Motor neuron (in vitro differentiated cells): ENCODE results near the gene ZNF583. TPM values are rescaled to one million over a fixed set of nuclear protein-coding genes. Genes with fewer than 3 reads are reported as not detected.

Experiments used
- ATAC-seq, 8 experiments: fragments of 200-7000 bp; cut with Tn5 transposase; replicated peaks in 6 of 8; 2 replicates each; pipeline ENCODE4 v1.8.0; 2021; ENCODE audit warnings: mild to moderate bottlenecking in 8 of 8, moderate library complexity in 8 of 8
- H3K27ac ChIP-seq, 2 donors: fragments of 250-450 bp; sonication (Bioruptor Pico); 2 replicates each; pipeline ENCODE4 v1.9.0; 2021; ENCODE audit warnings: antibody characterized with exemption in 2 of 2, mild to moderate bottlenecking in 2 of 2, moderate library complexity in 1 of 2
- H3K4me1 ChIP-seq, 2 donors: fragments of 250-450 bp; sonication (Bioruptor Pico); replicated peaks in 1 of 2; 2 replicates each; pipeline ENCODE4 v1.6.1; 2021; ENCODE audit warnings: antibody characterized with exemption in 2 of 2, mild to moderate bottlenecking in 2 of 2, moderate library complexity in 1 of 2
- H3K4me3 ChIP-seq, 5 donors: fragments of 250-450 bp; sonication (Bioruptor Pico); 2 replicates each; pipeline ENCODE4 v1.9.0; 2021; ENCODE audit warnings: antibody characterized with exemption in 5 of 5, mild to moderate bottlenecking in 5 of 5, moderate library complexity in 4 of 5
- WGBS, 10 experiments: fragments of 450-650 bp; shearing (Covaris generic); methylation state at CpG; one replicate each; pipeline ENCODE4 v1.0.0; 2022; 5-methylcytosine and 5-hydroxymethylcytosine counted together
- in situ Hi-C, 9 experiments: fragments of 400-800 bp; cut with MboI; loops; one replicate each; pipeline ENCODE4 v1.15.0; 2021; ENCODE audit warnings: low sequenced_read_pairs in 9 of 9, low pct_unique_long_range_greater_than_20kb in 2 of 9; ENCODE audit not compliant: unreplicated experiment in 9 of 9
- total RNA-seq, 8 experiments: library from RNA; unstranded; fragments of 300-600 nt; gene quantifications; 2 replicates each; pipeline versions ENCODE4 v1.2.3 to v1.2.4, GENCODE V29; 2022

Gene ZNF583
- 10 to 100 TPM in 1 of 8 experiments, 1 to 10 TPM in 7; 3.4 to 11.8 (median 6.6) TPM for total RNA-seq

DNA sequence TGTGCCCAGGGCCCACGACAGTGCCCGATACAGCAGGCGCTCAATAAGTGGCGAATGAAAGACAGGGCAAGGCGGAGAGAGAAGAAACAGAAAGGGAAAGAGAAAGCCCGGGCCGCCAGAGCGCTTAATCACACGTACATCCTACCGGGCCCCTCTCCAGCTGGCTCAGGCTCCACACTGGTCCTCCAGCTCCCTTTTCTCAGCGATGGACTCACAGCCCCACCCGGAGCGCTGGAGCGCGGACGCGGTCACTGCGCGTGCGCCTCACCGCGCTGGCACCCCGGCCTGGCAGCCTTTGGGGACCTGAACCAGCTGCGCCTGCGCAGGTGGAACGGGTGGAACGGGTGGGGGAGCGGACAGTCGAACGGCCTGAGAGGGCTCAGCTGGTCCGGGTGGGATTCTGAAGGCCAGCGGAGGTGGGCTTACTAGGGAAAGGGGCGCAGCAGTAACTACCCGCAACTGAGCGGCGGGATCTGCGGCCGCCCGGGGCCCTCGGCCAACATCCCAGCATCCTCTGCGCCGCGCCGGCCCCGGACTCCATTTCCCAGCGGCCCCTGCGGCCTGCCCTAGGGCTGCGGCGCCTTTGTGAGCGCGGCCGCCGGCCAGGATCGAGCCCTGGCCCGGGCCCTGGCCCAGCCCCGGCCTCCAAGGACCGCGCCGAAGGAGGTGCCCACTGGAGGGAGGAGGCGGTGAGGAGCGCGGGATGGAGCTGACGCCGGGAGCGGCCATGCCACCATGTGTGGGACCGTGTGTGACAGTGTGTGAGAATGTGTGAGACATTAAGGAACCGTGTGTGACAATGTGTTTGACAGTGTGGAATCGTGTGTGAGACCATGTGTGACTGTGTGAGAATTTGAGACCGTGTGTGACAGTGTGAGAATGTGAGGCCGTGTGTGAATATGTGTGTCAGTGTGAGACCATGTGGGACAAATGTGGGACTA lies at the start of gene ZNF583:
Gene ZNF583, plus strand, starts transcription at position 569 of the 941 bp plus-strand sequence. CDS start 2,783 bp downstream, outside the sequence.
- 0 to 25% (median 2%) methylated on average over 1 to 16 of the region's 70 CpGs for WGBS, 10 experiments
- H3K27ac ChIP-seq = peak within 1 kb of the TSS; percentile 97 to 99
- in situ Hi-C loops = no loop called here
- peak; percentile 88 to 94 (median 94) for ATAC-seq
- peak within 1 kb of the TSS; percentile 57 to 97 (median 73) for H3K4me3 ChIP-seq
- peaks cover 5 to 12% of the 10 kb centered on the region in 2 donors for H3K4me1 ChIP-seq

DNA sequence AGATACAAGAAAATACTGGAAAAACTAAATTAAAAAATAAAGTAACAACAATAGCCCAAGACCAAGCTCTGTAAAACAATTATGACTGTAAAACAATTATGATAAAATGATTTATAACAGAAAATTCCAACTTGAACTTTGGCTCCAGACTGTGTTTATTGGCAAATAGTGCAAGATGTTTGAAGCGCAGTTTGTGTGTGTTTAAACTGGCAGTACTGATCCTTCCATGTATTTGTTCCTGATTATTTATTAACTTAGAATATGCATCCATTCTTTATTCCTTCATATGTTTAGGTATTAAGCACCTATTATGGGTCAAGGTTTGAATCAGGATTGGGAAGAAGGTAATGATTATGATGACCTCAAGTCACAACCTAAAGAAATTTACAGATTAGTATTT lies 48.6 kb upstream of the ZNF583 start:
- WGBS, 10 experiments = 71 to 80% (median 76%) methylated on average over 1 of the region's 1 CpG; no CpG with 5 or more reads in 6 of the 10 experiments
- no peaks in the 10 kb centered on the region for H3K4me1 ChIP-seq
- H3K4me3 ChIP-seq = no peak overlapping the region
- H3K27ac ChIP-seq = no peak overlapping the region
- in situ Hi-C loops = loop anchor here in 2 of 9 experiments (25.0 kb wide), 1 partner anchor 293 kb away; no protein-coding TSS in a partner anchor
- ATAC-seq = no peak

DNA sequence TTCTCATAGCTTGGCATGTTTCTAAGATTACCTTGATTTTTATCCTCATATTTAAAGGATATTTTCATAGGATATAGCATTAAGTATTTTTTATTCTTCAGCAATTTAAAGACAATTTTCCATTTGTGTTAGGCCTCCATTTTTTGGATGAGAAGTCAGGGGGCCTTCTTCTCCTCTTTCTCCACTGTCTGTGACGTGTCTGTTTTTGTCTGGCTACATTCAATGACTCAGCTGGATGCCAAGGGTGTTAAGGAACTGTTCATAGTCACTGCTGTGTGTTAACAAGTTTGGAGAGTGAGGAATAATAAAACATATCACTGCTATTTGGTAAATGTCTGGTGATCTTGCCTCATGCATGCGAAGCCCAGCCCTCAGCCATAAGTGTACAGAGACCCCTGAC lies 47.2 kb upstream of the ZNF583 start:
- ATAC-seq = peak in 1 of 8 experiments; percentile 38
- in situ Hi-C loops = loop anchor here in 2 of 9 experiments (25.0 kb wide), 1 partner anchor 295 kb away; no protein-coding TSS in a partner anchor
- Histone ChIP-seq H3K4me3 (no peak overlapping the region), H3K4me1 (no peaks in the 10 kb centered on the region), H3K27ac (no peak overlapping the region)
- 14 to 44% (median 26%) methylated on average over 1 to 2 of the region's 2 CpGs; no CpG with 5 or more reads in 6 of the 10 experiments for WGBS, 10 experiments

DNA sequence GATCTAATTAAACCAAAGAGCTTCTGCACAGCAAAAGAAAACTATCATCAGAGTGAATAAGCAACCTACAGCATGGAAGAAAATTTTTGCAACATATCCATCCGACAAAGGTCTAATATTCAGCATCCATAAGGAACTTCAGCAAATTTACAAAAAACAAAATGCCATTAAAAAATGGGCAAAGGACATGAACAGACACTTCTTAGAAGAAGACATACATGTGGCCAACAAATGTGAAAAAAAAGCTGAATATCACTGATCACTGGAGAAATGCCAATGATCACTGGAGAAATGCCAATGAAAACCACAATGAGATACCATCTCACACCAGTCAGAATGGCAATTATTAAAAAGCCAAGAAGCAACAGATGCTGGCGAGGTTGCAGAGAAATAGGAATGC lies 43.3 kb upstream of the ZNF583 start:
- Histone ChIP-seq H3K4me3 (no peak overlapping the region), H3K4me1 (no peaks in the 10 kb centered on the region), H3K27ac (no peak overlapping the region)
- WGBS, 10 experiments = 0 to 100% (median 70%) methylated on average over 1 to 2 of the region's 2 CpGs; no CpG with 5 or more reads in 1 of the 10 experiments
- ATAC-seq = no peak
- in situ Hi-C loops = loop anchor here in 2 of 9 experiments (25.0 kb wide), 1 partner anchor 299 kb away; no protein-coding TSS in a partner anchor

DNA sequence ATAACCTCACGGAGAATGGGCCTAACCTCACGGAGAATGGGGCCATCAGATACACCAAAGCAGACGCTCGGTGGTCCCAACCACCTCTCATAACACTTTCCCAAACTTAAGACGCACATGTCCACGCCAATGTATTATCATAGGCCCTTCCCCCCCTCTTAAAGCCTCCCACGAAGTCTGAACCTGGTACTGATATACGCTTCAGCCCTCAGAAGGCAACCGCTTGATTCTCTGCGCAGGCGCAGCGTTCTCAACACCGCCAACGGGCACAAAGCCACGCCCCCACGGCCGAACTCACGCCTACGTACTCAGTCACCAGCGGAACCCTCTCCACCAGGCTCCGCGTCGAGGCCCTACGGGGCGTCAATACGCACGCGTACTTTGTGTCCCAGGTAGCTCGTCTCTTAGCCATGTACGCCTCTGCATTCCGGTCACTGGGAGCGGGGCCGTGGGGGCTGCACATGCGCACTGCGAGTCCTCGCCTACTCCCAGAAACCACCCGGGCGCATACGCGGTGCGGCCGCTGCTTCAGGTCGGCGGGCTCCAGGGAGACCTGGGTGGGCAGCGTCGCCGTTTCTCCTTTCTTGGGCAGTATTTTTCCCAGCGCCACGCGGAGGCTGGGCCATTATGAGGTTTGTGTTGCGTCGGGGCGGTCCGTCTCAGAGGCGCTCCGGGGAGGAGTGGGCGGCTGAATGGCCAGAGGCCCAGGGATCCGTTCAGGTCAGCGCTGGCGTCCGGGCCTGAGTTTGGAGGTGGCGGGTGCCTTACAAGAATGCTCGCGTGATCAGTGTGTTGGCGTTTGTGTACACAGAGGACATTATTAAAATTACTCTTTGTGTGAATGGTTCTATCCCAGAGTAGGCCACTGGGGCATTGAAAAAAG lies 36.1 kb upstream of the ZNF583 start:
- Histone ChIP-seq H3K4me1 (peaks cover 2 to 10% of the 10 kb centered on the region in 2 donors), H3K27ac (peak overlapping the region; percentile 82 to 86), H3K4me3 (peak overlapping the region; percentile 52 to 94 (median 56))
- peak; percentile 95 to 99 (median 98) for ATAC-seq
- 0 to 56% (median 3%) methylated on average over 1 to 19 of the region's 65 CpGs; no CpG with 5 or more reads in 2 of the 10 experiments for WGBS, 10 experiments
- in situ Hi-C loops = loop anchor here in 2 of 9 experiments (25.0 kb wide), 1 partner anchor 306 kb away; no protein-coding TSS in a partner anchor

DNA sequence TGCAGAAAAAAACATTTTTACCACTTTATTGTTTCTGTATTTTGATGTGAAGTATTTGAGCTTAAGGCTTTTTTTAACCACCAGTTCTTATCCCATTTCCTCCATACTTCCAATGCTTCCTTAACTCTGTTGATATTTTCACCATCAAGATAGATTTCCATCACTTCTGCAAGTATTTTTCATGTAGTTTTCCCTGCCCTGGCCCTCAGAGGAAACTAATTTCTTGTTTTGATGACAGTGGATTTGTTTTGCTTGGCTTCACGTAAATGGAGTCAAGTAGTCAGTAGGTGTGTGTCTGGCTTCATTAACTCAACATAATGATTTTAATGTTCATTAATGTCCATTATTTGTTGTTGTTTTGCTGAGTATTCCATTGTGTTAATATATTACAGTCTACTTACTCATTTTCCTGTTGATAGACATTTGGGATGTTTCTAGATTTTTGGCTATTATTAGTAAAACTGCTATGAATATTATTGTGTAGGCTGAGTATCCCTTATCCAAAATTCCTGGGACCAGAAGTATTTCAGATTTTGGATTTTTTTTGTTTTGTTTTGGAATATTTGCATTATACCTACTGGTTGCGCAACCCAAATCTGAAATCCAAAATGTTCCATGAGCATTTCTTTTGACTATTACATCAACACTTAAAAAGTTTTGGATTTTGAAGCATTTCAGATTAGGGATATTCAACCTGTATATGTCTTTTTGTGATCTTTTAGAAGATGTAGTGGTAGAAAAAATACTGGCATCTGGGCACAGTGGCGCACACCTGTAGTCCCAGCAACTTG lies 34.1 kb upstream of the ZNF583 start:
- Histone ChIP-seq H3K4me1 (peaks cover 2 to 10% of the 10 kb centered on the region in 2 donors), H3K27ac (no peak overlapping the region), H3K4me3 (no peak overlapping the region)
- in situ Hi-C loops = loop anchor here in 2 of 9 experiments (25.0 kb wide), 1 partner anchor 308 kb away; no protein-coding TSS in a partner anchor
- no peak for ATAC-seq
- WGBS, 10 experiments = 33 to 100% (median 97%) methylated on average over 1 to 3 of the region's 3 CpGs

DNA sequence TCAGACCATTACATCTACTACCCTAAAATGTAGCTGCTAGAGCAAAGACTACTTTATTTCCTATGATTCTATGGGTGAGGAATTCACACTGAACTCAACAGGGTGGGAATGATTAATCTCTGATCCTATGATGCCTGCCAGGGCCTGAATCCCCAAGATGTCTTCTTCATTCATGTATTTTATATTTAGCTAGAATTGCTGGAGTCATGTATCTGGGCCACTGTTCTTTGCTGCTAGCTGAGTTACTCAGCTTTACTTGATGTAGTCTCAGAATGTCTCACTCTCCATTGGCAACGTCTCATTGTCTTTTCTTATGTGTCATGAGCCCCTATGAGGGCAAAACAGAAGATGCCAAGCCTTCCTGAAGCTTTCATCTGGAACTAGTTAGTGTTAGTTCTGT lies 31.9 kb upstream of the ZNF583 start:
- in situ Hi-C loops = loop anchor here in 2 of 9 experiments (25.0 kb wide), 1 partner anchor 310 kb away; no protein-coding TSS in a partner anchor
- 0 to 86% (median 13%) methylated on average over 1 of the region's 1 CpG; no CpG with 5 or more reads in 5 of the 10 experiments for WGBS, 10 experiments
- Histone ChIP-seq H3K4me1 (peaks cover 2 to 10% of the 10 kb centered on the region in 2 donors), H3K4me3 (no peak overlapping the region), H3K27ac (no peak overlapping the region)
- no peak for ATAC-seq

DNA sequence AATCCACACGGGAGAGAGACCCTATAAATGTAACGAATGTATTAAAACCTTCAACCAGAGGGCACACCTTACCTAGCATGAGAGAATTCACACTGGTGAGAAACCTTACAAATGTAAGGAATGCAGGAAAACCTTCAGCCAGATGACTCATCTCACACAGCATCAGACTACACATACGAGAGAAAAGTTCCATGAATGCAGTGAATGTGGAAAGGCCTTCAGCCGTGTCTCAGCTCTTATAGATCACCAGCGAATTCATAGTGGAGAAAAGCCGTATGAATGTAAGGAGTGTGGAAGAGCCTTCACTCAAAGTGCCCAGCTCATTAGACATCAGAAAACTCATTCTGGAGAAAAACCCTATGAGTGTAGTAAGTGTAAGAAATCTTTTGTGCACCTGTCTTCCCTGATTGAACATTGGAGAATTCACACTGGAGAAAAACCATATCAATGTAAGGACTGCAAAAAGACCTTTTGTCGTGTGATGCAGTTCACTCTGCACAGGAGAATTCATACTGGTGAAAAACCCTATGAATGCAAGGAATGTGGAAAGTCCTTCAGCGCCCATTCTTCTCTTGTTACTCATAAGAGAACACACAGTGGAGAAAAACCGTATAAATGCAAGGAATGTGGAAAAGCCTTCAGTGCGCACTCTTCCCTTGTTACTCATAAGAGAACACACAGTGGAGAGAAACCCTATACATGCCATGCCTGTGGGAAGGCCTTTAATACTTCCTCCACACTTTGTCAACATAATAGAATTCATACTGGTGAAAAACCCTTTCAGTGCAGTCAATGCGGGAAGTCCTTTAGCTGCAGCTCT lies 26.8 kb upstream of the ZNF583 start:
- WGBS, 10 experiments = 60 to 100% (median 83%) methylated on average over 2 to 11 of the region's 11 CpGs
- in situ Hi-C loops = no loop called here
- Histone ChIP-seq H3K27ac (no peak overlapping the region), H3K4me3 (no peak overlapping the region), H3K4me1 (no peaks in the 10 kb centered on the region)
- ATAC-seq = no peak

DNA sequence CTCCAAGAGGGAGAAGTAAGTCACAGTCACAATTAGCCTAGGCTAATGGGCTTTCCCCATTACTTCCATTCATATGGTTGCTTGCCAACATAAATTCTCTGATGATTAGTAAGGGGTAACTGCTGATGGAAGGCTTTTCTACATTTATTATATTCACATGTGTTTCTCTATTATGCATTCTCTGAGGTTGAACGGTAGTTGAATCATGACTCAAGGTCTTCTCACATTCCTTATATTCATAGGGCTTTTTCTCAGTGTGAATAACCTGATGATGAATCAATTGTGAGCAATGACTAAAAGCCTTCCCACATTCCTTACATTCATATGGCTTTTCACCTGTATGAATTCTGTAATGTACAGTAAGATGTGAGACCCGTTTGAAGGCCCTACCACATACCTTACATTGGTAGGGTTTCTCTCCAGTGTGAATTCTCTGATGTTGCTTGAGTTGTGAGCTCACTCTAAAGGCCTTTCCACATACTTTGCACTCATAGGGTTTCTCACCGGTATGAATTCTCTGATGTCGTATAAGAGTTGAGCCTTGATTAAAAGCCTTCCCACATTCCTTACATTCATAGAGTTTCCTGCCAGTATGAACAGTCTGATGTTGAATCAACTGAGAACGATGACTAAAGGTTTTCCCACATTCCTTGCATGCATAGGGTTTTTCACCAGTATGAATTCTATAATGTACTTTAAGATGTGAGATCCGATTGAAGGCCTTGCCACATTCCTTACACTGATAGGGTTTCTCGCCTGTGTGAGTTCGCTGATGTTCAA lies 20.1 kb upstream of the ZNF583 start:
- H3K4me1 ChIP-seq = no peaks in the 10 kb centered on the region
- 17 to 89% (median 62%) methylated on average over 1 to 8 of the region's 8 CpGs for WGBS, 10 experiments
- no peak overlapping the region for H3K27ac ChIP-seq
- in situ Hi-C loops = no loop called here
- no peak overlapping the region for H3K4me3 ChIP-seq
- peak in 2 of 8 experiments; percentile 75 to 94 for ATAC-seq

DNA sequence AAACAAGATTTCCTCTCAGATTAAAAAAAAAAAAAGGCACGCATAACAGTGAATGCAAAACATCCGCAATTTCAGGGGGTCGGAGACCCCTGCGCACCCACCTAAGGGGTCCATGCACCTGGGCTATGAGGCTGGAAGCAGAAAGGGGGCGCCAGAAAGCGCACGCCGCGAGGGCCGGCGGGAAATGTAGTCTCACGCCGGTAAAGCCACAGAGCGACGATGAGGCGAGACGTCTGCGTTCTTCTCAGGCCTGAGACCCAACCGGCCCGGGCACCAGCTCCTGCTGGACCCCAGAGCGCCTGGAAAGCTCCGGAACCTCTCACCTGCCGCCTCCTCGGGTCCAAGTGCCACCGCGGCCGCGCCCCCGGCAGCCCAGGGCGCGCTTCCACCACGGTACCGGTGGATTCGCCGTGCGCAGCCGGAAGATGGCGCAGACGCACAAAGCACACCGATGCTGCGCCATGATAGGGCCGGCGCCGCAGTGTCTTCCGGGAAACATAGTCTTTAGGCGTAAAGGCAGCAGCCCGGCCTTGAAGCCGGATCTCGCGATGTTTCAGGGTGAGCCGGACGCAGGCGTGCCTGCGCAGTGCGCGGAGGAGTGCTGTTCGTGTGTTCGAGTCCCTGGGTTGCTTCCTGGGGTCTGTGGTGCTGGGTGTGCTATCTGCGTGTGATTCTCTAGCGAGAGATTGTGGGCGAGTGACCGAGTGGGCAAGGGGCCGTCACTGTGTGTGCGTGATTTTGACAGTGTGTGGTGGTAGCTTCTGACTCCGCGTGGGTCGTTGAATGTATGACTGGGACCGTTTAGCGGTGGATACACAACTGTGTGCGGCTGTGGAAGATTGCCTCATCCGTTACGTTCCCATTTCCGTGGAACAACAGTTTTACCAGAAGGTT lies 10.8 kb upstream of the ZNF583 start, which contains the start of gene ZNF582:
Gene ZNF582, minus strand, starts transcription at position 416 of the 894 bp plus-strand sequence. CDS start 1,782 bp downstream, outside the sequence.
- ATAC-seq = peak; percentile 96 to 98 (median 98)
- H3K27ac ChIP-seq = peak within 1 kb of the TSS; percentile 98 to 99
- H3K4me1 ChIP-seq = no peaks in the 10 kb centered on the region
- WGBS, 10 experiments = 0 to 37% (median 8%) methylated on average over 1 to 23 of the region's 73 CpGs; no CpG with 5 or more reads in 1 of the 10 experiments
- in situ Hi-C loops = no loop called here
- H3K4me3 ChIP-seq = peak within 1 kb of the TSS; percentile 67 to 96 (median 84)
